Measurements from ENCODE around the gene RNF183. TPM values are rescaled to one million over a fixed set of nuclear protein-coding genes. Genes with fewer than 3 reads are reported as not detected.

RNF183 gene, protein sequence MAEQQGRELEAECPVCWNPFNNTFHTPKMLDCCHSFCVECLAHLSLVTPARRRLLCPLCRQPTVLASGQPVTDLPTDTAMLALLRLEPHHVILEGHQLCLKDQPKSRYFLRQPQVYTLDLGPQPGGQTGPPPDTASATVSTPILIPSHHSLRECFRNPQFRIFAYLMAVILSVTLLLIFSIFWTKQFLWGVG
- 0.13 TPM for polyA plus RNA-seq (2013, experiment 1 of 2)
- polyA plus RNA-seq (2013, experiment 2 of 2) = 0.25 TPM

DNA sequence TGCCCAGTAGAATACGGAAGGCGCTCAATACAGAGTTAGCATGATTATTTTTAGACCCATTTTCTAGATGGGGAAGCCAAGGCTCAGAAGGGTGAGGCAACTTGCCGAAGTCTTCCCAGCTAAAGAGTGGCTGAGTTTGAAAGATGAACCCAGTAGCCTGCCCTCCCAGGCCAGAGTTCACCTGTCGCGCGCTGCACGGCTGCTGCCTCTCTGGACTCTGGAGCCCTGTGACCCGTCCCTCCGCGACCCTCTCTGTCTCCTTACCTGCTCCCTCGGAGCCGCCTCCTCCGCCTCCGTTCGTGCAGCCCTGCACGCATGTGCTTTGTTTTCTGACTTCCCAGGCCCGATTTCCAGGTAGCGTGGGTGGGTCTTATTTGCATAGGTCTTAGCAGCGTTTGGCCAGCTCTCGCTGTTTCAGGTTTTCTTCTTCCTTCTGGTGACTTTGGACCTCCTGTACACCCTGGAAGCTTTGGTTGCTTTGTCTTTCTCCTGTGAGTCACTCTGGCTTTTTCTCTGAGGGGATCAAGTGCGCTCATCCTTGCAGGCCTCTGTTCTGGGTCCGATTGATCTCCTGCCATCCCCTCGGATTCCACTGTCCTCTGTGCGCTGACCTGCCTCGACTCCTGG is at the start of gene RNF183:
RNF183 (minus strand) TSS at position 585 of the 627 bp plus-strand sequence. CDS start 5,192 bp downstream, outside the sequence.
- WGBS, 2 donors (ENCODE audit: extremely low coverage in 2 of 2, insufficient read length in 2 of 2, insufficient replicate concordance in 1 of 2) = no CpG with 5 or more reads among the region's 25 CpGs
- Histone ChIP-seq H3K4me3 (ENCODE audit: low read length in 2 of 2) (no peak within 1 kb of the TSS), H3K36me3 (replicated peaks in 1 of 2; ENCODE audit: control insufficient read depth in 2 of 2, insufficient read depth in 2 of 2, low read length in 2 of 2) (no peaks in the 10 kb centered on the region), H2BK5ac (ENCODE audit: low read length) (no peak within 1 kb of the TSS), H3K27ac (replicated peaks; ENCODE audit: low read length) (no peak within 1 kb of the TSS), H2BK12ac (ENCODE audit: low read length) (no peak within 1 kb of the TSS), H3K4me2 (ENCODE audit: insufficient read depth, low read length, poor library complexity, severe bottlenecking) (no peak within 1 kb of the TSS), H2AFZ (ENCODE audit: low read length) (peak within 1 kb of the TSS; percentile 81), H3K27me3 (ENCODE audit: control insufficient read depth in 3 of 3, insufficient read depth in 3 of 3, low read depth in 1 of 3, low read length in 3 of 3) (no peaks in the 10 kb centered on the region), H4K8ac (ENCODE audit: low read depth, low read length) (no peak within 1 kb of the TSS), H2AK5ac (ENCODE audit: low read depth, low read length) (no peak within 1 kb of the TSS), H3K9ac (ENCODE audit: low read depth, low read length, poor library complexity) (no peak within 1 kb of the TSS), H4K91ac (ENCODE audit: low read depth, low read length, poor library complexity) (no peak within 1 kb of the TSS), H3K79me1 (ENCODE audit: low read depth, low read length) (no peaks in the 10 kb centered on the region), H2BK15ac (ENCODE audit: low read length) (no peak within 1 kb of the TSS), H3K4me1 (ENCODE audit: control insufficient read depth in 2 of 2, insufficient read depth in 1 of 2, low read depth in 1 of 2, low read length in 2 of 2) (peaks cover 2 to 7% of the 10 kb centered on the region in 2 donors), H3K23ac (ENCODE audit: low read depth, low read length, poor library complexity) (no peak within 1 kb of the TSS), H2BK120ac (ENCODE audit: low read depth, low read length) (no peak within 1 kb of the TSS), H3K14ac (ENCODE audit: low read length) (no peak within 1 kb of the TSS), H3K4ac (ENCODE audit: low read length) (no peak within 1 kb of the TSS), H3K18ac (ENCODE audit: low read length) (no peak within 1 kb of the TSS), H3K9me3 (replicated peaks in 1 of 2; ENCODE audit: control insufficient read depth in 2 of 2, insufficient read depth in 1 of 2, low read depth in 1 of 2, low read length in 2 of 2) (no peaks in the 10 kb centered on the region)
- no peak for DNase-seq (ENCODE audit: low spot score)

DNA sequence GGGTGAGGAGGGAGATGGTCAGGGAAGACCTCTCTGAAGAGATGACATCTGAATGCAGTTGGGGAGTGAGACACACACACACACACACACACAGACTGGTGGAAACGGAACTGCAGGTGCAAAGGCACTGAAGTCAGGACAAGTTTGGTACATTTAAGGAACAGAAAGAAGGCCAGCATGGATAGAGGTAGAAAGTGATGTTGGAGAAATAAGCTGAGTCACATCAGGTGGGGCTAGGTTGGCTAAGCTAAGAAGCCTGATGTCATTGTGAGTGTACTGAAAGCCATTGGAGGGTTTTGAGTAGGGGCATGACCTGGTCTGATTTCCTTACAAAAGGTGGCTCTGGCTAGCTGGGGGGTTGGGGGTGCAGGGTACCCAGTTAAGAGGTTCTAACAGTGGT is 49.2 kb upstream of the RNF183 start:
- Histone ChIP-seq H2BK15ac (ENCODE audit: low read length) (no peak overlapping the region), H3K18ac (ENCODE audit: low read length) (no peak overlapping the region), H3K4me2 (ENCODE audit: insufficient read depth, low read length, poor library complexity, severe bottlenecking) (no peak overlapping the region), H3K79me1 (ENCODE audit: low read depth, low read length) (no peaks in the 10 kb centered on the region), H3K27me3 (ENCODE audit: control insufficient read depth in 3 of 3, insufficient read depth in 3 of 3, low read depth in 1 of 3, low read length in 3 of 3) (peaks cover 14 to 81% (median 37%) of the 10 kb centered on the region in 3 experiments), H3K4me3 (ENCODE audit: low read length in 2 of 2) (no peak overlapping the region), H3K23ac (ENCODE audit: low read depth, low read length, poor library complexity) (no peak overlapping the region), H3K9ac (ENCODE audit: low read depth, low read length, poor library complexity) (no peak overlapping the region), H3K36me3 (replicated peaks in 1 of 2; ENCODE audit: control insufficient read depth in 2 of 2, insufficient read depth in 2 of 2, low read length in 2 of 2) (no peaks in the 10 kb centered on the region), H2BK120ac (ENCODE audit: low read depth, low read length) (no peak overlapping the region), H3K9me3 (replicated peaks in 1 of 2; ENCODE audit: control insufficient read depth in 2 of 2, insufficient read depth in 1 of 2, low read depth in 1 of 2, low read length in 2 of 2) (peaks cover 0 to 3% of the 10 kb centered on the region in 2 donors), H3K4me1 (ENCODE audit: control insufficient read depth in 2 of 2, insufficient read depth in 1 of 2, low read depth in 1 of 2, low read length in 2 of 2) (peaks cover 0 to 2% of the 10 kb centered on the region in 2 donors), H4K8ac (ENCODE audit: low read depth, low read length) (no peak overlapping the region), H3K27ac (replicated peaks; ENCODE audit: low read length) (no peak overlapping the region), H4K91ac (ENCODE audit: low read depth, low read length, poor library complexity) (no peak overlapping the region), H2AK5ac (ENCODE audit: low read depth, low read length) (no peak overlapping the region), H2AFZ (ENCODE audit: low read length) (no peak overlapping the region), H3K4ac (ENCODE audit: low read length) (no peak overlapping the region), H2BK12ac (ENCODE audit: low read length) (no peak overlapping the region), H2BK5ac (ENCODE audit: low read length) (no peak overlapping the region), H3K14ac (ENCODE audit: low read length) (no peak overlapping the region)
- DNase-seq (ENCODE audit: low spot score) = no peak
- WGBS, 2 donors (ENCODE audit: extremely low coverage in 2 of 2, insufficient read length in 2 of 2, insufficient replicate concordance in 1 of 2) = no CpG with 5 or more reads among the region's 1 CpG

DNA sequence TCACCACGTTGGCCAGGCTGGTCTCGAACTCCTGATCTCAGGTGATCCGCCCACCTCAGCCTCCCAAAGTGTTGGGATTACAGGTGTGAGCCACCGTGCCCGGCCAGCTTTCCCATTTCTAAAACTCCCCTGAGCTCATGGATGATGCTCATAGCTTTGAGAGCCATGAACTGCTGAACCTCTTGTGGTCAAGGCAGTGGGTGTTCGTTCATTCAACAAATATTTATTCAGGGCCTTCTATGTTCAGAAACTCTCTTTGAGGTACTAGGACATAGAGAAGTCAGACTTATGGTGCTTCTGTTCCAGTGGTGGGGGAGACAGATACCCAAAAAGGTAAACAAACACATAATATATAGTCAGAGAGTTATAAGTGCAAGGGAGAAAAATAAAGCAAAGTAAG is 48.8 kb upstream of the RNF183 start:
- Histone ChIP-seq H2BK5ac (ENCODE audit: low read length) (no peak overlapping the region), H3K27me3 (ENCODE audit: control insufficient read depth in 3 of 3, insufficient read depth in 3 of 3, low read depth in 1 of 3, low read length in 3 of 3) (peaks cover 14 to 82% (median 37%) of the 10 kb centered on the region in 3 experiments), H2AK5ac (ENCODE audit: low read depth, low read length) (no peak overlapping the region), H3K14ac (ENCODE audit: low read length) (no peak overlapping the region), H3K36me3 (replicated peaks in 1 of 2; ENCODE audit: control insufficient read depth in 2 of 2, insufficient read depth in 2 of 2, low read length in 2 of 2) (no peaks in the 10 kb centered on the region), H3K9ac (ENCODE audit: low read depth, low read length, poor library complexity) (no peak overlapping the region), H3K23ac (ENCODE audit: low read depth, low read length, poor library complexity) (no peak overlapping the region), H3K79me1 (ENCODE audit: low read depth, low read length) (no peaks in the 10 kb centered on the region), H4K91ac (ENCODE audit: low read depth, low read length, poor library complexity) (no peak overlapping the region), H3K4me2 (ENCODE audit: insufficient read depth, low read length, poor library complexity, severe bottlenecking) (no peak overlapping the region), H3K18ac (ENCODE audit: low read length) (no peak overlapping the region), H3K9me3 (replicated peaks in 1 of 2; ENCODE audit: control insufficient read depth in 2 of 2, insufficient read depth in 1 of 2, low read depth in 1 of 2, low read length in 2 of 2) (peaks cover 0 to 3% of the 10 kb centered on the region in 2 donors), H3K27ac (replicated peaks; ENCODE audit: low read length) (no peak overlapping the region), H2BK15ac (ENCODE audit: low read length) (no peak overlapping the region), H3K4me1 (ENCODE audit: control insufficient read depth in 2 of 2, insufficient read depth in 1 of 2, low read depth in 1 of 2, low read length in 2 of 2) (peaks cover 0 to 2% of the 10 kb centered on the region in 2 donors), H3K4ac (ENCODE audit: low read length) (no peak overlapping the region), H4K8ac (ENCODE audit: low read depth, low read length) (no peak overlapping the region), H2BK12ac (ENCODE audit: low read length) (no peak overlapping the region), H2AFZ (ENCODE audit: low read length) (no peak overlapping the region), H3K4me3 (ENCODE audit: low read length in 2 of 2) (no peak overlapping the region), H2BK120ac (ENCODE audit: low read depth, low read length) (no peak overlapping the region)
- WGBS, 2 donors (ENCODE audit: extremely low coverage in 2 of 2, insufficient read length in 2 of 2, insufficient replicate concordance in 1 of 2) = no CpG with 5 or more reads among the region's 6 CpGs
- no peak for DNase-seq (ENCODE audit: low spot score)

DNA sequence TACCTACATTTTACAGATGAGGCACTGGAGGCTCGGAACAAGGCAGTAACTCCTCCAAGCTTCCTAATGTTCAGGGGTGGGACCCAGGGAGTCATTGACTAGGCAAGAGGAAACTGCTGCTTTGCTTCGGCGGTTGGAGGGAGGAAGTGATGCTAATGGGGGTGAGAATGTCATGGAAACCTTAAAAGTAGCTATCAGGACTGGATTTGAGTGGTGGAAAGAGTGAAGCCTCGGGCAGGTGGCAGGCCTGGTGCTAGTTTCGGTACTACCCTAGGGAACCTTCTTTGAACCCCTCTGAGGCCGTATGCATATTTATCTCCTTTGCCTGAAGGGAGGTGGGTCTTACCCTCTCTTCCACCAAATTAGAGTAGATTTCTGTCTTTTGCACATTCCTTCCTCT is 47.8 kb upstream of the RNF183 start:
- Histone ChIP-seq H3K4me2 (ENCODE audit: insufficient read depth, low read length, poor library complexity, severe bottlenecking) (no peak overlapping the region), H3K27me3 (ENCODE audit: control insufficient read depth in 3 of 3, insufficient read depth in 3 of 3, low read depth in 1 of 3, low read length in 3 of 3) (peaks cover 14 to 82% (median 37%) of the 10 kb centered on the region in 3 experiments), H2AFZ (ENCODE audit: low read length) (no peak overlapping the region), H3K9me3 (replicated peaks in 1 of 2; ENCODE audit: control insufficient read depth in 2 of 2, insufficient read depth in 1 of 2, low read depth in 1 of 2, low read length in 2 of 2) (peaks cover 0 to 3% of the 10 kb centered on the region in 2 donors), H2BK12ac (ENCODE audit: low read length) (no peak overlapping the region), H4K91ac (ENCODE audit: low read depth, low read length, poor library complexity) (no peak overlapping the region), H3K4me3 (ENCODE audit: low read length in 2 of 2) (no peak overlapping the region), H3K36me3 (replicated peaks in 1 of 2; ENCODE audit: control insufficient read depth in 2 of 2, insufficient read depth in 2 of 2, low read length in 2 of 2) (no peaks in the 10 kb centered on the region), H2BK15ac (ENCODE audit: low read length) (no peak overlapping the region), H3K9ac (ENCODE audit: low read depth, low read length, poor library complexity) (no peak overlapping the region), H3K23ac (ENCODE audit: low read depth, low read length, poor library complexity) (no peak overlapping the region), H2BK5ac (ENCODE audit: low read length) (no peak overlapping the region), H3K4ac (ENCODE audit: low read length) (no peak overlapping the region), H2AK5ac (ENCODE audit: low read depth, low read length) (no peak overlapping the region), H4K8ac (ENCODE audit: low read depth, low read length) (no peak overlapping the region), H3K27ac (replicated peaks; ENCODE audit: low read length) (no peak overlapping the region), H3K79me1 (ENCODE audit: low read depth, low read length) (no peaks in the 10 kb centered on the region), H2BK120ac (ENCODE audit: low read depth, low read length) (no peak overlapping the region), H3K4me1 (ENCODE audit: control insufficient read depth in 2 of 2, insufficient read depth in 1 of 2, low read depth in 1 of 2, low read length in 2 of 2) (peaks cover 0 to 2% of the 10 kb centered on the region in 2 donors), H3K14ac (ENCODE audit: low read length) (no peak overlapping the region), H3K18ac (ENCODE audit: low read length) (no peak overlapping the region)
- DNase-seq (ENCODE audit: low spot score) = no peak
- WGBS, 2 donors (ENCODE audit: extremely low coverage in 2 of 2, insufficient read length in 2 of 2, insufficient replicate concordance in 1 of 2) = no CpG with 5 or more reads among the region's 6 CpGs
